Ramos (cell line): ENCODE measurements around the gene SLC39A5.
"Not testable (repeated sequence)": the region's sequence is repeated elsewhere in the genome, so short reads cannot be mapped to it uniquely, and the experiment has no call there.

Source experiments
- in situ Hi-C: fragments of 300-500 bp; cut with MboI; formaldehyde crosslinking; loops from one replicate; pipeline ENCODE4 v1.14.3; 2022; ENCODE audit warnings: low sequenced_read_pairs; ENCODE audit not compliant: unreplicated experiment

The SLC39A5 gene

DNA sequence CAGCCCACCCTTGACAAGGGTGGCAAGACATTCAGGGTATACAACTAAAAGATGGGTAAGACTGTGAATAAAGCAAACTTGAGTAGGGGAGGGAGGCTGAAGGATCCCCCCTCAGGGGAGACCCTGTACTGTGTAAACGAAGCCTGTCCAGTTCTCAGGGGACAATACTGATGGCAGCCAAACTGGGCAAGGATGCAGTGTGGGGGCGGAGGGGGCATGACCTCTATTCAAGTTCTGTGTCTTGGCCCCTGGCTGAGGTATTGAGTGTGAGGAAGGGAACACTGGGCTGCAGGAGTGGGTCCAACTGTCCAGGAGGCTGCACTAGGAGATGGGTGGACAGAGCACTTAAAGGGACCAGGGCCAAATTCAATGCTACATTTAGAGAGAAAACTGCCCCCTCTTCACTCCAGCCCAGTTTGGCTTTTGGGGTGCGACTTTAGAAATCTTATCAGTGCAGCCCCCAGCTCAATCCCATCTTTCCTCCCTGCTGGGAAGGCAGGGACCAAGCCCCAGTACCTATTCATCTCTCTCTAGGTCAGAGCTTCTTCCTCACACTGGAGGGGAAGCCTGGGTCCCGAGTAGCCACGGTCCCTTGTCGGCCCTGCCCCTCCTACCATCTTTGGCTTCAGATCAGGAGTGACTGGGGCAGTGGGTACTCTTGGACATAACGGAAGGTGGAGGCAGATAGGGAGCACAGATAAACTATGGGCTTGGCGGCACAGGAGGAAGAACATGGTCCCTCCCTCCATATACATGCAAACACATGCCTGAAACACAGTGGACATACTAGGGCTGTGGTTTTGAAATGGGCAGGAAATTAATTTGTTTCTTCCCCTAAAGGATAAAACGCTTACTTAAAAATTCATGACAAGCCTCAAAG, 11.8 kb downstream of the SLC39A5 start:
- in situ Hi-C loops = no loop called here

DNA sequence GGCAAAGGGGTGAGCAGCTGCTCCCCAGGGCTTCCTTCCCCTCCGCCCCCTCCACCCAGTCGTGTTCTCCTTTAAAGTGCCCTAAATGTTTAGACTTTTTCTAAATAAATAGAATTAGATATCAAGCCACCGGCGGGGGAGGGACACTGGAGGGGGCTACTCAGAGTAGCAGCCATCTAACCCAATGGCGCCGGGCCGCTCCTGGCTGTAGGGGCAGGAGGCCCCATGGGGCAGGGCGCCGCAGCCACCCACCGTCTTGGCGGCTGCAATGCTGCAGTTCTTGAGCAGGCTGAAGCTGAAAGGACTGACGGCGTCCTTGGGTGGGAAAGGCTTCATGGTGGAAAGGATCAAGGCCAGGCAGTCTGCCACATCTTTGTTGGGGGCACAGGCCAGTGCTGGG, 13.1 kb downstream of the SLC39A5 start:
- in situ Hi-C loops = no loop called here

DNA sequence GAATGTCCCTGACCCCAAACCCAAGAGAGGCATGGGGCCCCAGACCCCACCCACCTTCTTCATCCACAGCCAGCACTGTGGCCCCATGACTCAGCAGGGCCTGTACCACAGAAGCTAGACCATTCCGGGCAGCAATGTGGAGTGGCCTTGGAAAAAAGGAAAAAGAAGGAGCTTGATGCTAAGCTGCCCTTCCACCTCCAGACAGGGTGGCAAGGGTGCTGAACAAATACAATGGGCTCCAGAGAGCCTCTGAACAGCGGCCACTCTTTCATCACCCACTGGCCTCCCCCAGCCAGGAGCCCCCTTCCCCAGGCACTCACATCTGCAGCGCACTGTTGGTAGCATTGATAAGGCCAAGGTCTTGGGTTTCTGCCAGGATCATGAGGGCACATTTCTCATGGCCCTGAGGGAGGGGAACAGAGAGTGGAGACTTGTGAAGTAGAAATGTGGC, 13.9 kb downstream of the SLC39A5 start:
- in situ Hi-C loops = no loop called here

DNA sequence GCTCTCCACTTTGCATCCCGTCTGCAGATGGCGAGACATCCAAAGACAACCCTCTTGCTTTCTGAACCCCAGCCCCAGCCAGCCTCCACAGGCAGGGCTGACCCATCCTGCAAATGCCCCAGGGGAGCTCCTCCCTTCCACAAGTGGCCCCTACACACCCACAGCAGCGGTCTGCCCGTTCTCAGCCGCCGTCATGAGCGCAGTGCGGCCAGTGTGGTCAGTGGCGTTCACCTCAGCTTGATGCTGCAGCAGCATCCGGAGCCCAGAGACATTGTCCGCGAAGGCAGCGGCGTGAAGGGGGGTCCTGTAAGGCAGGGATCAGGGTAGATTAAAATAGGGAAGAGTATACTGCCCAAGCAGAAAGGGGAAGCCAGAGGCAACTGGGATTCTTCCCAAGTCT, 14.6 kb downstream of the SLC39A5 start:
- in situ Hi-C loops = no loop called here

DNA sequence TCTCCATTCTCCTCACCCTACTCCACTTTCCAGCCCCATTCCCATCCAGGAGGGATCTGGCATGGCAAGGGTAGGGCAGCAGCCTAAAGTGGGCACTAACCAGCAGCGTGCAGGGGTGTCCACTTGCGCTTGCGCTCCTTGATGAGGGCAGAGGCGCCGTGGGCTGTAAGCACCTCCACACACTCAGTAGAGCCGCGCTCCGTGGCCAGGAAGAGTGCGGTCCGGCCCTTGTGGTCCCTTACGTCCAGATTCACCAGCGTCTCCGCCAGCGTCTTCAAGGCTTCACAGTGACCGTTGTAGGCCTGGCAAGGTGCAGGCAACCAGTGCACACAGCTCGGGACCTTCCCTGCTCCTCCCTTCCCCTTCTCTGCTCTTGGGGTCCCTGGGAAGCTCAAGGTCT, 18.1 kb downstream of the SLC39A5 start:
- in situ Hi-C loops = no loop called here

DNA sequence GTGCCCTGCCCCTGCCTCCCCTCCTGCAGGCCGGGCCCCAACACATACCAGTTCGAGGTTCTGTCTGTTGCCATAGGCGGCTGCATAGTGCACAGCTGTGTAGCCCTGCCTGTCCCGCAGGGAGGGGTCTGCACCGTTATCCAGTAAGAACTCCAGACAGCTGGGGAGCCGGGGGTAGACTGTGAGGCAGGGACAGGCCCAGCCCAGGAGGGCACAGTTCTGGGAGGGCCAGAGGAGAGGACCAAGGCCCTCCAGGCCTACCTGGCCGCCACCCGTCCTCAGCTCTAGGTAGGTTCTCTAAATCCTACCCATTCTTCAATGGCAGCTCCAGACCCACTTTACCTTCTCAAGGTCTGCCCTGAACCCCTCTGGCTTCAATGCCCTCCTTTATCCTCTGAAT, 18.9 kb downstream of the SLC39A5 start:
- in situ Hi-C loops = no loop called here

DNA sequence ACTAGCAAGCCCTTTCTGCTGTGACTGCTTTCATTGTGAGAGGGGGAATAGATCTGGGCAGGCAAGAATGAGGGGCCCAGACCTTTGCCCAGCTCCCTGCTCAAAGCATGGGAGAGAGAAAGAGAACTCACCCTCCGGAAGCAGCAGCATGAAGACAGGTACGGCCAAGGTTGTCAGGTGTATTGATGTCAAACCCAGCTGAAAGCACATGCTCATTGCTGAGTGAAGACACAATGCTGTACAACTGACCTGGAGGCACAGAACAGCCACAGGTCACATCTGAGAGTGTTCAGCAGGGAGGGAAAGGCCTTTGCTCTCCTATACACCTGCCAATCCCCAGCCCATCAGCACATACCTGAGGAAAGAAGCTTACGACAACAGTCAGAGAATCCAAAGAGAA, 22.8 kb downstream of the SLC39A5 start:
- in situ Hi-C loops = no loop called here

DNA sequence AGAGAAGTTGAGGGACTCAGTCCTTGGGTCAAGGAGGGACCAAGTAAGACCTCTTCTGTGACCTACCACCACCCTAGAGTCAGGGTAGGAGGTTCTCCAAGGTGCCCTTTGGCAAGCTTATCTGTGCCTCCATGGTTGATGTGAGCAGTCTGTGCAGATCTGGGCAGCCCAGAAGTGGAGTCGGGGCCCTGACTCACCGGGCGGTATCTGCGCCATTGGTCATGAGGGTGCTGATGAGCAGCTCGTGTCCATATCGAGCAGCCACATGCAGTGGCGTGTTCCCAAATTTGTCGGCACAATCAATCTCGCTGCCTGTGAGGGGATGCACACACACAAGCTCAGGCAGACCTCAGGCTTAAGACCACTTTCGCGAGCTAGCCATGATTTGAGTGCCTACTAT, 23.2 kb downstream of the SLC39A5 start:
- in situ Hi-C loops = no loop called here

DNA sequence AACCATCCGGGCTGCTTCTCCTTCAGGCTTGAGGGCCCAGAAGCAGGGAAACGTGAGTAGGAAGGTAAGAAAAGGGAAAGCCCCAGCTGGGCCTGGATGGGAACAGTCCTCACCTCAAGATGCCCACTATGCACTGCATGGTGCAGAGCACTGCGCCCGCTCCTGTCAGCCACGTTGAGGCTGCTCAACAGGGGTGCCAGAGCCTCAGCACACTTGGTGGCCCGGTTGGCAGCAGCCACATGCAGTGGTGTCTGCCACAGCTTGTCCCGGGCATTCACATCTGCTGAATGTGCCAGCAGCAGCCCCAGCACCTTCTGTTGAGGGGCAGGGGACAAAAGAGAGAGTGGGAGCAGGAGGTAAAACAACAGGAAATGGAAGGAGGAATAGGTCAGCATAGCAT, 25.8 kb downstream of the SLC39A5 start:
- in situ Hi-C loops = no loop called here

DNA sequence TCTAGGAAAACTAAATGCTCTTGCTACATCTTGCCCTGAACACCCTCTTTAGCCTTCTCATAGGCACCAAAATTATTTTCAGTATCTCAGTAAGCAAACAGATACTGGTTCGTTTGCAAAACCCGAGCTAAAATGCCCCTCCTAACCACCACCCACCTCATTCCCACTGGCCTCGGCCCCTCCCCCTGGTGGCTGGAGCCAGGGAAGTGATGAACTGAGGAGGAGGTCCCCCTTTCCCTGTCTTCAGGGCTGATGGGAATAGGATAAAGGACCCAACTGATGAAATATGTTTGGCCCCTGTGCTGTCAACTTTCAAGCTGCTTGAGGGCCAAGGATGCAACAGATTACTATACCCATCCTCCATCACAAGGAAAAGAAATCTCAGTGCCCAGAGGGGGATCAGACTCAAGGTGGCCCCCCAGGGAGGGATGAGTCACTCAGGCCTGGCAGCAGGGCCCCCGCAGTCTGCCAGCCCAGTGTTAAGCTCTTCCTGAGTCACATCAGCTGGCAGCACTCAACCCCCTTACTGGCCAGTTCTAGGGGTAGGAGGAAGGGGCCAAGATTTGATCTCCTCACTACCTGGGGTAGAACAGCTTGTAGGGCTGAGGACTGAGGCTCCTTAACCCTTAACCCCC, 26.6 kb downstream of the SLC39A5 start:
- in situ Hi-C loops = no loop called here

DNA sequence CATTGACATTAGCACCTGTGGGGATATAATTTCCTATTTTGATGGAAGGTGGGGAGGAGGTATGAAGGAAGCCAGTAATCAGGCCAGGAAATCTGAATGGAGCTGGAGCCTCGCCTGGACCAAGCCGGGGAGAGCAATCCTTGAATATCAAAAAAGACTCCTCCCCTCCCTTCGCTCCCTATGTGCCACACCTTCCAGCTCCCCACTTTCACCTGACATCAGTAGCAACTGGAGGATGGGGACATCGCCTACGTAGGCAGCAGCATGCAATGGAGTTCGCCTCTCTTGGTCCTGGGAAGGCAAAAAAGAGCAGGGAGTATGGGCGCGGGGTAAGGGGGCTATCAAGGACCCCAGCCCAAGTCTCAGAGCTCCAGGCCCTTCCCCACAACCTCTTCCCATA, 27.2 kb downstream of the SLC39A5 start:
- in situ Hi-C loops = no loop called here

DNA sequence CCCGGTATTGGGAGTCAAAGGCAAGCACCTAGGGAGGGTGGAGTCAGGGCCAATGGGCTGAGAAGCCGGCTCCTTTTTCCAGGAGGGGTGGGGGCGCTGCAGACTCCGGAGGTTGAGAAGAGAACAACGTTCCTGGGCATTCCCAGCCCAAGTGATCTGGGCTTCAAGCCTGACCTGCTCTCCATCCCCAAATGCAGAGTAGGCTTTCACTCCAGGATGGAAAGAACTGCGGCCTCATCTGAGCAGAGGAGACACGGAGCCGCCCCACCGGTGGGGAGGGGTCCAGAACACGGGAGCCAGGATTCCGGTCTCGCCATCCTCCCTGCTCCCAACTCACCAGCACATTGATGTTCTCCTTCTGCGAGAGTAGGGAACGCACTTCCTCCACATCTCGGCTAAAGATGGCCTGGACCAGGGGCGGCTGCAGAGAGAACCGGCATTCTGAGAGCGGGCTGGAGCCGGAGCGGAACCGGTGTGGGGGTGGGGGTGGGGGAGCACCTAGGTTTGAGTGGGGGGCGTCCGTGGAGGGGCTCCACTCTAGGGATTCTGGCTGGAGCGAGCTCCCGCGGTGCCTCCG, 27.7 kb downstream of the SLC39A5 start:
- in situ Hi-C loops = no loop called here

DNA sequence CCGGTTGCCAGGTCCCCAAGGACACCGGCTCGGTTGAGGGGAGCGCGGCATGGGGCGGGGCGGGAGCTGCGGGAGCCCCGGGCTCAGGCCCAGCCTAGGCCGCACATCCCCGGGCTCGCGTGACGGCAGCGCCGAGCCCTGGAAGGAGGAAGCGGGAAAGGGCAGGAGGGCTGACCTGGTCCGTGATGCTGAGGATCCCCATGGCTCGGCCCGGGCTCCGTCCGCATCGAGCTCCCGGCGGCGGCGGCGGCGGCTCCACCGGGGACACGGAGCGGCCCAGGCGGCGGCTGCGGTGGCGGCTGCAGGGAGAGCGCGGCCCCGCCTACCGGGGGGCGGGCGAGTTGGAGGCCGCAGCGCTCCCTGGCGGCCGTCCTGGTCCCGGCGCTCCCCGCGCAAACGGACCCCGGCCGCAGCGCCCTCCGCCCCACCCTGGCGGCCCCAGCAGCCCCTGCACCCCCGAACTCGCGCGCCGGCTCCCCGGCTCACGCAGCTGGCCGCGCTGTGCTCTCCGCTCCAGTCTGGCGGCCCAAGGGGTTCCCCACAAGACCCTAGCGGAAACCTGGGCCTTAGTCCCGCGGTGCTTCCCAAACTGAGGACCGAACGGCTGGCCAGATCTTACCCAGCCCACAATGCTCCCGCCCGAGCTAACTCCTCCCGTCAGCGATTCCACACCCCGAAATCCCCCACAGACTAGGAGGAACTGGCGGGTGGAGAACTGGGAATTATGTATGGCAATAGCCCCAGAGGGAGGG, 28.4 kb downstream of the SLC39A5 start, which contains the start of gene ANKRD52:
TSS of gene ANKRD52 (minus strand) at position 317 of the 752 bp plus-strand sequence. CDS start at position 202, 115 bp downstream.
- in situ Hi-C loops = no loop called here

DNA sequence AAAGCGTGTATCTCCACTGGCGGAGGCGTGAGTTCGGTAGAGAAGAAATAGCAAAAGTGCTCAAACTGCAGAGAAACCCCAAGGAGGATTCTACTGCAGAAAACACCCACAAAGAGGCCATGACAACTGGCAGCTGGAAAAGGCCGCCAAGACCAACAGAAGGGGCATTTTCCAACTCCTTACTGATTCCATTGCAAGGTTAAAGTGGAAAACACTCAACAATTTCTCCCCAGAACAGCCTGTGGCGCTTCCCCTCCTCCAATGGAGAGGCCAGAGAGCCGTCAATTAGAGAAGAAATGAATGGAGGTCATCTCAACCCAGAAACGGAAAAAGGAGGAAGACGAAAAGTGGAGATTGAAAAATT, 29.0 kb downstream of the SLC39A5 start:
- in situ Hi-C loops = no loop called here

DNA sequence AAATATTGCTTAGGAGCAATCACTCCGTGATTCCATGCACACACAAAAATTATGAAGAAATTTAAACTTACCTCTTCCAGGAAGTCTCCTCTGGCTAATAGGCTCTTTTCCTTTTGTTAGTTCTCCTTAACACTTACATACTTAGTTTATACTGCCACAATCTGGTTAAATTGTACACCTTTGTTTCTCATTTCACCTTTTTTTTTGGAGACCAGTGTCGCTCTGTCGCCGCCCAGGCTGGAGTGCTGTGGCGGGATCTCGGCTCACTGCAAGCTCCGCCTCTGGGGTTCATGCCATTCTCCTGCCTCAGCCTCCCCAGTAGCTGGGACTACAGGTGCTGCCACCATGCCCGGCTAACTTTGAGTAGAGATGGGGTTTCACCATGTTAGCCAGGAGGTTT, 30.5 kb downstream of the SLC39A5 start:
- in situ Hi-C loops = no loop called here

DNA sequence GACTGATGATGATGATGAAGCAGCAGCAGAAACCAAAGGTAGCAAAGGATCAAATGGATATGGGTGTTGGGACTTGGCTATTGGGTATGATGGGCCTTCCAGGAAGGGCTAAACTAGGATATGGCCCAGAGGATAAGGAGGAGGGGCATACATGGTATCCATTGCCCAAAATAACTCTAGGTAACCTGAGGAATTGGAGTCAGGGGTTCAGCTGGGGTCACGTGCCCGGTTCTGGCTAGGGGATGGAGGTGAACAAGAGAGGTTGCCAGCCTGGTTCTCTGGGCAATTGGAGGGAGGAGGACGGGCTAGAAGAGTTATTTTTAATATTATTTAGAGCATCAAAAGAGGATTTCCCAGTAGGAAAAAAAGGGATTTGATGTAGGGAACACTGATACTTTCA, 31.1 kb downstream of the SLC39A5 start:
- in situ Hi-C loops = no loop called here

DNA sequence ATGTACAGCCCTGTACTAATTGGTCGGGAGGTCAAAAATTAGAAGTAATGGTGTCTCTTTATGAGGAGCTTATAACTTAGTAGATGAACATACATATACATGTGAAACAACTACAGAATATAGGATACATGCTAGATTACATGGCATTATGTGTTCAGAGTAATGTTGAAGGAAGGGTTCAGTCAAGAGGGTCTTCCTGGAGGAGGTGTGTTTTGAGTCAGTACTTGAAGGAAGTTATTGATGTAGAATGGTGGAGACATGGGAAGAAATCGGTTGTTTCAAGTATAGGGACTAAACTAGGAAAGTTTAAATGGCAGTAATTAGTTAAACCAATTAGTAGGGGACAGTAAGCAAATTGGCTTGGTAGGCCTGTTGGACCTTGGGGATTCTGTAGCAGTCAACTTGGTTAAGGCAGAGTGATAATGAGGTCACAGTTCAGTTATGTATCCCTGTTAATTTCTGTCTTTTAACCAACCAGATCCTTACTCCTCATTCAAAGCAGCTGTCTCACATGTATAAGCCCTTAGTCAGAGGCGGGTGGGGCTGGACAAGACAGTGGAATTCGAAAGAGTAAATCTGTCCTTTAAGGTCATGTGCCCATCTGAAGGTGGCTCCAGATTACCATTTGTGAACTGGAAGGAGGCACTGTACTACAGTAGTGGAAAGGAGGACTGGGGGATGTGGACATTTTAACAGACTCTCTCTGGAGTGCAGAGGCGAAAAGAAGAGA, 31.8 kb downstream of the SLC39A5 start:
- in situ Hi-C loops = no loop called here

DNA sequence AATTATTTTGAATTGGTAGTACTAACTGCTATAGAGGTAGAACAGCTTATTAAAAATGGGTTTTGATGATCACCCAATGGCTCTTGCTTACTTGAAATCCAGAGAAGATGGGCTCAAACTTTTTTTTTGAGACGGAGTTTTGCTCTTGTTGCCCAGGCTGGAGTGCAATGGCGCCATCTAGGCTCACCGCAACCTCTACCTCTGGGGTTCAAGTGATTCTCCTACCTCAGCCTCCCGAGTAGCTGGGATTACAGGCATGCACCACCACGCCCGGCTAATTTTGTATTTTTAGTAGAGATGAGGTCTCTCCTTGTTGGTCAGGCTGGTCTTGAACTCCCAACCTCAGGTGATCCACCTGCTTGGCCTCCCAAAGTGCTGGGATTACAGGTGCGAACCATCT, 33.1 kb downstream of the SLC39A5 start:
- in situ Hi-C loops = not testable (repeated sequence)

DNA sequence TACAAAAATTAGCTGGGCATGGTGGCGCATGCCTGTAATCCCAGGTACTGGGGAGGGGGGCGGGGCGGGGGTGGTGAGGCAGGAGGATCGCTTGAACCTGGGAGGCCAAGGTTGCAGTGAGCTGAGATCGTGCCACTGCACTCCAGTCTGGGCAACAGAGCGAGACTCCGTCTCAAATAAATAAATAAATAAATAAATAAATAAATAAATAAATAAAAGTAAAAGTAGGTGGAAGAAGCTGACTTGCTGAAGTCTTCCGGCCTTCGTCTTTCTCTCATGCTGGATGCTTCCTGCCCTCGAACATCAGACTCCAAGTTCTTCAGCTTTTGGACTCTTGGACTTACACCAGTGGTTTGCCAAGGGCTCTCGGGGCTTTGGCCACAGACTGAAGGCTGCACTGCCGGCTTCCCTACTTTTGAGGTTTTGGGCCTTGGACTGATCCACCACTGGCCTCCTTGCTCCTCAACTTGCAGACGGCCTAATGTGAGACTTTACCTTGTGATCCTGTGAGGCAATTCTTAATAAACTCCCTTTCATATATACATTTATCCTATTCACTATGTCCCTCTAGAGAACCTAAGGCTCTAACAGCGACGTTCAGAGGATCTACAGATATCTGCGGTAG, 36.3 kb downstream of the SLC39A5 start:
- in situ Hi-C loops = not testable (repeated sequence)
